ENCODE measurements around the gene SPATA7.

The SPATA7 gene

GRCh38 chr14:88482524-88482923 is 97.1 kb downstream of the SPATA7 start:
- DNase-seq (ENCODE audit: low read depth), result no peak

Data from stimulated activated CD8-positive, alpha-beta memory T cell treated with anti-CD3 and anti-CD28 coated beads, Interleukin-12 subunit alpha, Interleukin-12 subunit beta, amount 100 ng/mL, for 1 hour (primary cell).